COR-L47 (cell line): ENCODE data around the gene SIGLEC6.

Source experiments
- DNase-seq: peaks from one replicate; lab custom pipeline; 2025; lab: John Stamatoyannopoulos, UW

Gene SIGLEC6

DNA sequence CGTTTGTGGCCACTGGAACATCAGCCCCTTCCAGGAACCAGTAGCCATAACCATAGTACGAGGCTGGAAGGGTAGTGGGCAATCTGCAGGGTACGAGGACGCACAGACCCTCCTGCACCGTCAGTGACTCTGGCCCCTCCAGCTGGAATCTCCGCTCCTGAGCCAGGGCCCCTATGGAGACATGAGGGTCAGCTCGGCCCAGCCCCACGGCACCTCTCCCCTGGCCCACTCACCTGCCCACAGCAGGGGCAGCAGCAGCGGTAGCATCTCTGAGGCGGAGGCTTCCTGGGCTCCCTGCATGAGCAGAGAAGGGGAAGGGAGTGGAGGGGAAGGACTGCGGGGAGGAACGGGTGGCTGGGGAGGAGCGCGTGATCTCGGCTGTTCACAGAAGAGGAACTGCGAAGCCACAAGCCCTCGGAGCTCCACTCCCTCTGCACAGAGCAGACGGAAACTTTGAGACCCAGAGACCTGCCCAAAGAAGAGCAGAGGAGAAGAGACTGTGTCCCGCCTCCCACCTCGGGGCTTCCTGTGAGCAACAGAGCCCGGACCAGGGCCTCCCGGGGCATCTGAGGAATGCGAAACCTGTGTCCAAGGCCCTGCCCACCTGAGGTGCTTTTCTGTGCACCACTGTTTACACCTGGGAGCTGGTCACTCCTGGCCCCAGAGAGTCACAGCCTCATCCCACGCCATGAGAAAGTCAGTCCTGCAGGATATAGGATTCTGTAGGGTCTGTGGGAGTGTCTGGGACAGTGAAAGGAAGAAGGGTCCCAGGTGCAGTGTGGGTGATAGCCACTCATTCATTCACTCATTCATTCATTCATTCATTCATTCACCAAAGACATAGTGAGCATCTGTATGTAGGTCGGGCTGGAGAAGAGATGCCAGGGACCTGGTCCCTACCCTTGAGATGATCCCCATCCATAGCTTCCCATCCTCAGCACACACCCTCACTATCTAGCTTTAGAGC is at the start of gene SIGLEC6:
Gene SIGLEC6, minus strand, starts transcription at position 322 of the 967 bp plus-strand sequence. Its CDS starts 22 bp downstream, at position 300.
- DNase-seq, result no peak

DNA sequence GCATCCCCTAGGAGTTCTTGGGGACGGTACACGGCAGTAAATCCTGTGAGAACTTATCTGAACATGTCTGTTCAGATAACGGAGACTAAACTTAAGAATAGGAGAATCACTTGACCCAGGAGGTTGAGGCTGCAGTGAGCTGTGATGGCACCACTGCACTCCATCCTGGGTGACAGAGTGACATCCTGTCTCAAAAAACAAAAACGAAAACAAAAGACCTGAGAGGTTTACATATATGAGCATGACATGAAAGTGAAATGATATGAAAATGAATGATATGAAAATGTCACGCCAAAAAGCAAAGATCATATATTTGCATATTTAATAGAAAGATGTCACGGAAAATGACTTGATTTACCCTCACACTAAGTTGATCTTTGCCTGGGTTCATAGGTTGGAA is 45.4 kb upstream of the SIGLEC6 start:
- no peak for DNase-seq

DNA sequence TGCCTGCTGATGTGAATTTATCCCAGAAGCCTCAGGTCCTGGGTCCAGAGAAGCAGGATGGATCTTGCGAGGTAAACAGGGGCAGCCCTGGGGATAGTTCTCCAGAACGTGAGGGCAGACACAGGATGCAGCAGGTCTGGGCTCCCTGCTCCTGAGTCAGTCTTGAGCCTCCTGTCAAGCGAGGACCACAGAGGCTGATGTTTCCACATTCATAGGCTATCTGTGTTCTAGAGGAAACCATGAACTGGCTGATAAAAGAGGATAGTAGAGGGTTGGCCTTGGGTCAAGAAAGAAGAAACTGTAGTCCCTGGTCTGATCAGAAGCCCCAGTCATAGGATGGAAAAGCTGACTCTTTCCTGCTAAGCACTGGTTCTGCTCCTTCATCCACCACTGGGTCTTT is 41.9 kb upstream of the SIGLEC6 start:
- no peak for DNase-seq

DNA sequence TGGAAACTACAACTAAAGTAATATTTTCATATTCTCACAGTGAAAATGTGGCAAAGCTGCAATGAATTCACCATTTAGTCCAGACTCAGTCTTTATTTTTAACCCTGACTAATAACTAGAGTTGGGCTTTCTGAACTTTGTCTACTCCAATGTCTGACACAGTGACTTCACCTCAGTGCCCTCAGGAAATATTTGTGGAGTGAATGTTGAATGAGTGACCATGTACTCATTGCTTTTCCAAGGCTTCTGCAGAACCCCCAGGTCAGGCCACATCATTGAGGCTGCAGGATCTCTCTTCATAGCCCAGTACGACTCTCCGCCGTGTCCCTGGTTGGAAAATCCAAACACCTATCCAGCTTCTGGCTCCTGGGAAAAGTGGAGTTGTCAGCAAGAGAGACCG is 41.4 kb upstream of the SIGLEC6 start:
- DNase-seq, result no peak

DNA sequence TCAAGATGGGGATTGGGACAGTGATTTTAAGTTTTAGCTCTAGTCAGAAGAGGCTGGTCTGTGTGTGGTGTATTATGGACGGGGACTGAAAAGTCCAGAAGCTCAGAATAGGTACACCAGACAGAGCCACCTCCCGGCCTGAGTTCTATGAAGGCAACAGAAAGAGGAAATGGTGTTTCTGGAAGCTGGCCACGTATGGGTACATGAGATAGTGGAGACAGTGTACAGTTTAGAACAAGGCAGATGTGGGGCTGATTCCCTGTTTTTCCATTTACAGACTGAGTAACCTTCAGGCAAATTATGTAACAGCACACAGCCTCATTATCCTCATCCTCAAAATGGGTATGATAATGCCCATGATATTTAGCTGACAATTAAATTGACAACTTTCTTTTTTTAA is 40.9 kb upstream of the SIGLEC6 start:
- no peak for DNase-seq

DNA sequence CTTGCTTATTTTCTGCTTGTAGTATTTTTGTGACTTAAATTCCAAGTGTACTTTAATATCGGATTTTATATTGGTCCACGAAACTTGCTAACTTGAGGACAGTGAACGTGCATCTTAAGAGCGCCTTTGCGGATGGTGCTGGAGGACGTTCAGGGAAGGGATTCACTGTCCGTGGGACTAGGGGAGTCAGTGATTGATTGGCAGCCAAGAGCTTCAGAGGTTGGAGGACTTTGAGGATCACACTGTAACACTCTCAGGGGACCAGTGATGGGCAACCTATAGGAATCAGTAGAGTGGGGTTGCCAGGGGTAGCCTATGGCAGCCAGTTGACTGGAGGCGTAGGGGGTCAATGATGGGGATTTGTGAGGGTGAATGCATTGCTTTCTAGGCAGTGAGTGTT is 40.1 kb upstream of the SIGLEC6 start:
- DNase-seq, result no peak

DNA sequence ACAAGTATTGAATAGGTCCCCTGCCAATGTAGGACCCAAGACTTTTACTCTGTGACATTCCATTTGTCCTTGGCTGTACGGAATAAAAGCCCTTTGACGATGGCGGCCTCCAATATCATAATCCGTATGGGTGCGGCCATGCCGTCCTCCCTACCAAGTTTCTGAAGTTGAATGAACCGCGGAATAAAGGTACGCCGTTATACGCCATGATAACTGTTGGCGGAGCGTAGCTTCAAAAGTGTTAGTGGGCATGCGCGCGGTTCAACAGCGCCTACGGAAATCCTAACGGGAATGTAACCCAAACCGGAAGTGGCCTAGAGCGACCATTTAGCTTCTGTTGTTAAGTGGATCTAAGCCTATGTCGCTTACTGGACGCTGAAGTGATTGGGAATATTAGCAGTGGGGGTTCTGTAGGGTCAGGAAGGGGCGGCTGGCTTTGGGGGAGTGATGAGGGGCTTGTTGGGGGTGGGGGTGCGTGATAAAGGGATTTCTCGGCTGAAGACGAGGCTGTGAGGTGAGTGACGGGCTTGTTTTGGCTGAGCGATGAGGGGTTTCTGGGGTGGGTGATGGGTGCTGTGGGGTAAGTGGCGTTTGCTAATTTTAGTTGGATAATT is 39.6 kb upstream of the SIGLEC6 start, which contains the start of gene ZNF175:
Gene ZNF175, plus strand, starts transcription at position 322 of the 614 bp plus-strand sequence. CDS start 2,047 bp downstream, outside the sequence.
- peak; percentile 95 for DNase-seq

DNA sequence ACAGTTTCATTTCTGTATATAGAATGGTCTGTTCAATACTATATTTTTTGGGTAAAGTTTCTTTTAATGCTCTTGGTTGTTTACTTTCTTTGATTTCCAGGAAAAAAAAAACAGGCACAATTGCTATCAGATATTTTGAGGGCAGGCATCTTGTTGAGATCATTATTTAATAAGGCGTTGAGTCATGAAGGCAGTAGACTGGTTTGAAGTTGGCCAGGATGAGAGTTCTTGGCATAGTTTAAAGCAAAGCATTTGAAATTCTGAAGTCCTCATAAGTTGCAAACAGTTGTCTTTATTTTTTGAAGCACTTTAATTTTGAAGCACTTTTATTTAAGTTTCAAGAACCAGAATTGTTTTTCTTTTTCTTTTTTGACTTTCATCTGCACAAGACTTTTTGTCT is 37.0 kb upstream of the SIGLEC6 start:
- DNase-seq, result no peak

DNA sequence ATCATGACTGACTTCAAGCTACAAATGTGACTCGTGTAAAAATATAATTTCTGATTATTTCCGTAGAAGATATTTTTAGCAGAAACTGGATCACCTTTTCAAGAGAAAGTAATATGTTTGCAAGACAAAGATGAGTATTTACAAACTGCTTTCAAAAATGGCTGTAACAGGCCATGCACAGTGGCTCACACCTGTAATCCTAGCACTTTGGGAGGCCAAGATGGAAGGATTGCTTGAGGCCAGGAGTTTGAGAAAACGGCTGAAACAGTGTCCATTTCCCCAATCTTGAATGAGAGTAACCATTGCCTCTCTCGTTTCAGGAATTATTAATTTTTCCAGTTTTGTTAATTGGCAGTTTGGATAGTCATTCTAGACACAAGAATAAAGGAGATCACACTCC is 36.1 kb upstream of the SIGLEC6 start:
- no peak for DNase-seq

DNA sequence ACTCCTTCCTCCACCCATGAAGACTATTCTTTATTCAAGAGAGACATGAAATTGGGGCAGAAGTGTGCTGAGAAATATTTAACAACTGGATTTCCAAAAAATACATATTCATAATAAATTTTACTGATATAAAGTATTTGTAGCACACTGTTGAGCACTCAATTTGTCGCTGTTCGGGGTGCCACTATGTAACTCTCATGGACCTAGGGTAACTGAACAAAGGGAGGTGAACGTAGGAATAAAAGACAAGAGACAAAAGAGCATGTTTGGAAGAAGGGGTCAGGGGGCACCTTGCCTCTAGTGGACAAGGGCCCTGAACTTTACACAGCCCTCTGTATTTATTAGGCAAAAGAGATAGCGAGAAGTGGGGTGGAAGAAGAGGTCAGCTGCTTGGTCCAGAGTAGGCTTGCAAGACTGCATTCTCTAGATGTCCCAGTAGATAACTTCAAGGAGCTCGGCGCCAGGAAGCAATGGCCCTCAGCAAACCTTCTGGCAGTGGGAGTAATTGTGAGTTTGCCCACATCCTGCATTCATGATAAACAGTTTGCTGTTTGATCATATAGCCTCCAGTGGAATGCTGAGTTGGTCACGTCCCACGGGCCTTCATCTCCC is 35.1 kb upstream of the SIGLEC6 start:
- DNase-seq, result no peak

DNA sequence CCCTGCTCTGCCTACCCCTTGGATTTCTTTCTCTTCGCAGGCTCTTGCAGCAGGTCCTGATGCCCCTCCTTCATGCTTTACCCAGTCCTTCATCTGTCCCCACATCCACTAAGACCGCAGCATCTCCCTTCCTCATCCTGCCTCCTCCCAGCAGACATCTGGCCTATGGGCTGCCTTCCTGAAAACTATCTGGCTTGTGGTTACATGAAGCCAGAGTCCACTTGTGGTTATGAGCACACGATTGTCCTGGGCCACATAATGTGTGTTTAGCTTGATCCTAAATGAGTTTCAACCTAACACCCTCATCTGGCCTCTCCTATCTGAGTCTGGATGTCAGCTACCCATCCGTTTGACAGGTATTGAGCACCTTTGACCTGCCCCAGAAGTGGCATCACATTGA is 34.1 kb upstream of the SIGLEC6 start:
- DNase-seq, result no peak

DNA sequence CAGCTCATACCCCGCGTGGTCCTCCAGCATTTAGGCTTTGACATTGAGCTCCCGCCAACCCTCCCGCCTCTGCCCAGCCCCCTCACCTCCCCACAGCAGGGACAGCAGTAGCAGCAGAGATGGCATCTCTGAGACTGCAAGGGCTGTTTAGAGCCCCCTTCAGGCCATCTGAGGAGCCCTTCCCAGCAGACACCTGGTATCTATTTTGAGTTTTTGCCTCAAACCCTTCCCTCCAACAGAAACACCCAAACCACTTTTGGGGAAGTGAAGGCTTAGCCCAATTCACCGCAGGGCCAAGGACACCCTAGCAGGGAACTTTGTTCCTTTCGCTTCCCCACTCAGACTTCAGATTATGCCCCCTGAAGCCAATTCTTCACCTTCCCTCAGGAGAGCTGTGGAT is 33.3 kb upstream of the SIGLEC6 start:
- no peak for DNase-seq

DNA sequence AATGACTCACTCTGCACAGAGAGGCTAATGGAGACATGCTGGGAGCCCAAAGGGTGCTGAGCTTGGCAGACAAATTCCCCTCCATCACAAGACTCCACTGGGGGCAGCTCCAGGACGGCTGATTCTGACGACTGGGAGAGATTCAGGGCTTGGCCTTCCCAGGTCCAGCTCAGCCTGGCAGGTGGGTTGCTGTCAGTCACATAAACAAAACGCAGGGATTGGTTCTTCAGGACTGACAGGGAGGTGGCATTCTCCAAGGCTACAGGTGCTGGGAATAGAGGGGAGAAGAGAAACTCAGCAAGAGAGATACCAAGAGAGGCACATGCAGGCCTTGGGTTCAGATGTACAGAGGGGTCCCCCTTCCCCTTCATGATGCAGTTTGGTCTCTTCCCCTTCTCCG is 28.9 kb upstream of the SIGLEC6 start:
- no peak for DNase-seq

DNA sequence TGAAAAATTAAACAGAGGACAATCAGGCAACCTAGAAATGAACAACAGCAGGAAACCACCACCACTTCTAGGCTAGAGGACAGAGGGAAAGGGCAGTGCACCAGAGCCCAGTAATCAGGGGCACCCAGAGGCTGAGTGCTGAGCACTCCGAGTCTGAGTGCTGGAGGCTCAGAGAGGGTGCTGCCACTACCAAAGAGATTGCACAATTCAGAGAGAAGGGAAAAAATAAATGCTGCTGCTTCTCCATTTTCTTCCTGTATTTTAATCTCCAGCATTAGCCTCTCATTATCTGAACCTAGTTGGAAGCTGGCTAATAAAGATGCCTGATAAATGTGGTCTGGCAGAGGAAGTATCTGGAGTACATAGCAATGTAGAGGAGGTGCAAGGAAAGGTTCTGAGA is 27.8 kb upstream of the SIGLEC6 start:
- DNase-seq, result no peak

DNA sequence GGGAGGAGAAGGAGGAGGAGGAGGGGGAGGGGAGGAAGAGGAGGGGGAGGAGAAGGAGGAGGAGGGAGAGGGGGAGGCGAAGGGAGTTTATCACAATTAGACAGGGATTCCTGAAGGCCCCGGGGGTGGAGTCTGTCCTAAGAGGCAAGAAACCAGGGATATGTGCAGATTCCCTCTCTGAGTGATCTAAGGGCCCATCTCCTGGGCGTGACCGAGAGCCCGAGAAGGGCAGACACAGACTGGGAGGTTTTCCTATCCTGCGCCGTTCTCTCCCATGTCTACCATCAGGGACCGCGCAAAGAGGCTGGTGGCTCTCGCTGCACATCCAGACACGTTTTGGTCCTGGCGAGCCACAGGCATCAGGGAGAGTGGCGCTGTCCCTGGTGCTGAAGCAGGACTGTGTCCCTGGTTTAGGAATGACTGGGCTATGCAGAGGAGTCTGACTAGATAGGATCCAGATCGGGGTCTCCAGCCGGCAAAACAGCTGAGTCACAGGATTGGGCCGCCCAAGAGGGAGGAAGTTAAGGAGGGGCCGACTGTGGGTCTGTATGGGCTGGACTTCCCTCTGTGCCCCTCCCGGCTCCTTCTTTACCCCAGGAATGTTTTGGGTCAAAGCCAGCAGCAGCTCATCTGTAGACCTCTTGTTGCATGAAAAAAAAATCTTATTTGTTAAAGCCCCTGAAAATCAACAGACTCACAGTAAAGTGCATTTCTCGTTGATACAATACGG is 21.7 kb upstream of the SIGLEC6 start:
- no peak for DNase-seq

DNA sequence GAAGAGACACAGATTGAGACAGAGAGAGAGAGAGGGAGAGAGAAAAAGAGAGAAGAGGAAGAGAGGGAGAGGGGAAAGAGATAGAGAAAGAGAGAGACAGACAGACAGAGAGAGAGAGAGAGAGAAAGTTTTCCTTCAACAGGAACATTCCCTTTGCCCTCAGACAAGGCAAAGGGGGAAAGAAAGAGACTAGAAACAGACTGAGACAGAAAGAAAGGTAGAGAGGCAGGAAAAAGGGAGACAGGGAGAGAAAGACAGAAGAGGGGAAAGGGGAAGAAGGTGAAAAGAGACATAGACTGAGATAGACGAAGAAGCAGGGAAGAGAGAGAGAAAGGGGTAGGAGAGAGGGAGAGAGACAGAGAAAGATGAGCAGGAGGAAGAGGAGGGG is 21.1 kb upstream of the SIGLEC6 start:
- DNase-seq, result no peak

DNA sequence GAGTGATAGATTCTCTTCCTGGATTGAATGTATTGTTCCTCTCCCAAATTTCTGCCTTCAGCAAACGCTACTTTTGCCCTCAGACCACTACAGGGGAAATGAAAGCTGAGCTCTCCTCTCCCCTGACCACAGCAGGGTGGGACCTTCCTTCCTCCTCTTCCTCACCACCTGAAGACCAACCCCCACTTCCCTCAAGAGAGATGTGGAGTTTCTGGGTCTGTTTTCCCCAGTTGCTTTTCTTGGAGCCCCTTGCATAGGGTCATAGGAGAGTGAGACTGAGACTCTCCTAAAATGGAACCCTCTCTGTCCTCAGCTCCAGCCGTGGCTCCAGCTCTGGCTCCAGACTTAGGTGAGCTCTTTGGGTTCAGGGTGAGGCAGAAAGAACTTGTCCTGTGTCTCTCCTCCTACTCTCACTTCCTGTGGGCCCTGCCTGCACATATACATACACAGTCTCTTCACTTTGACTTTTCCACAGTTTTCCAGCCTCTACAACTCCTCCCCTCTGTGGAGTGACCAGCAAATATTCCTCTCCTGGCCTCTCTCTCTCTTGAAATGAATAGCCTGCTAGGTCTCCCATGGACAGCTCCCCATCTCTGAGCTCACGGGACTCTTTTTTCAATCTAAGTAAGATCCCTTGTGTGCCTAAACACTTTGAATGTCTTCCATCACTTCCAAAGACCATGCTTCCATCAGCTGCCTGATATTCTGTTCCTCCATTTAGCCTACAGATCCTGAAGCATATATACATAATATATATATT is 20.4 kb upstream of the SIGLEC6 start:
- no peak for DNase-seq

DNA sequence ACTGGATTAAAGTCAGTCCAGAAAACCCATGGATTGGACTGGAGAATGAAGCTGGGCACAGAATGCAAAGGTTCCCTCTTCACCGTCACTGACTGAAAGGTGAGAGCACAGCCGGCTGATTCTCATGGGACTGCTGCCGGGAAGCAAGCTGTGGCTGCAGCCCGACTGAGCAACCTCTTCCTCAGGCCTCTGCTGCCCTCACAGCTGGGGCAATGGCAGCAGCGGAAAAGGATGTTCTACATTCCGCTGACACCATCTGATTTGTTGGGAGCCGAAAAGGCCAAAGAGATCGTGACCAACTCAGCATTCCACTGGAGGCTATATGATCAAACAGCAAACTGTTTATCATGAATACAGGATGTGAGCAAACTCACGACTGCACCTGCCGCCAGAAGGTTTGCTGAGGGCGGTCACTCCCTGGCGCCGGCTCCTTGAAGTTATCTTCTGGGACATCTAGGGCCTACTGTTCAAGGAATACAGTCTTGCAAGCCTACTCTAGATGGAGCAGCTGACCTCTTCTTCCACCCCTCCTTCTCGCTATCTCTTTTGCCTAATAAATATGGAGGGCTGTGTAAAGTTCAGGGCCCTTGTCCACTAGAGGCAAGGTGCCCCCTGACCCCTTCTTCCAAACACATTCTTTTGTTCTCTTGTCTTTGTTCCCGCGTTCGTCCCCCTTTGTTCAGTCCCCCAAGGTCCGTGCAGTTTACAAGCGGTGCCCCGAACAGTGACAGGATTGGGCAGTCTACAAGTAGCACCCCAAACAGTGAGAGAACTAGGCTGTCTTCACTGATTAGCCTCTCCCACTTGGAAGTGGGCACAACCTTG is 19.6 kb upstream of the SIGLEC6 start:
- no peak for DNase-seq

DNA sequence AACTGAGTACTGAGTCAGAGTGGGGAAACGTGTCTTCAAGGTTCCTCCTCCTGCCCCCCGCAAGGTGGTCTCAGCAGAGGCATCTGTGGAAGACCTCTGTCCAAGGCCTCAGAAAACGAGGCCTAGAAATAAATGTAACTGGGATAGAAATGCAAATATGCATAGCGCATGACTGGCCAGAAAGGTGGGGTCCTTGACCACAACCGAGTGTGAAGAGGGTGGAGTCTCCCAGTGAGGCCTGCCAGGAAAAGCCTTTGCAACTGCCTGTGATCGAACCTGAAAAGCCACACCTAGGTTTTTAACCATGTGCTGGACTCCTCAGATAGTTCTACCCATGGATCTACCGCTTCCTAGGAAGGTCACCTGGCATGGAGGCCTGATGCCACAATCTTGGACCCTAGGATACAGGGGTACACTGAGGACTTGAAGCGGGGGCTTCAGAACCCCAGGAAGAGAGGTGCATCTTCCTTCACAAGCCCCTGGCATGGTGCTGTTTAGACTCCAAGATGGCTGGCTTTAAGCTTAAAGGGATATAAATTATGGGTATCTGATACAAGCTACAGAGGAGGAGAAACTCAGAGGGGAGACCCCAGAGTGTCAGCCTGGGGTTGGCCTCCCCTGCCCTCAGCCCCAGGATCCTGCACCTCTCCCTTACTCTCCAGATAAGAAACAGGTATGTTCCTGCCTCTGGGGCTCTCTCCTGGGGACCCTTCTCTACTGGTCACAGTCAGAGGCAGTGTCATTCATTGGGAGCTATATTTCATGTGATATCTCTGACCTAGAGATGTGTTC is 18.3 kb upstream of the SIGLEC6 start:
- DNase-seq, result no peak

DNA sequence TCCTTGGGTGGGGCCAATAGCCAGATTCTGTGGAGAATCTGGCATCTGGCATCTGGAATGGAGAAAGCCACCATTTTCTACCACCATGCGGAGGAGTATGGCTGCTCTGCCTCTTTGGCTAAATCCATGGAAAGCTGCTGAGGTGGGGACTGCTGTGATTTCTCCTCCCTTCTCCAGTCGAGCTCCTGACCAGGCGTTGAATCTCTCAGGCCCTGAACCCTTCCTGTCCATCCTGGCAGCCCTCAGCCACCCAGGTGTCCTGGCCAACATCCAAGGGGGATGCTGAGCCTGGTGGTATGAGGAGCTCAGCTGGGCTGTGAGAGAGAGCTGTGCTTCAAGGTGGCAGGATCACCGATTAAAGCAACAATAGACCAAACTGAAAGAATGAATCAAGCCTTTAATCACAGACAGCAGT is 17.4 kb upstream of the SIGLEC6 start:
- DNase-seq, result no peak
